ENCODE results near the gene INTS12. TPM values are rescaled to one million over a fixed set of nuclear protein-coding genes. Genes with fewer than 3 reads are reported as not detected.
"Not testable (repeated sequence)": the region's sequence is repeated elsewhere in the genome, so short reads cannot be mapped to it uniquely, and the experiment has no call there.

The INTS12 gene
- total RNA-seq, 2 experiments from 2014 or later: 10.0 to 19.4 TPM

DNA sequence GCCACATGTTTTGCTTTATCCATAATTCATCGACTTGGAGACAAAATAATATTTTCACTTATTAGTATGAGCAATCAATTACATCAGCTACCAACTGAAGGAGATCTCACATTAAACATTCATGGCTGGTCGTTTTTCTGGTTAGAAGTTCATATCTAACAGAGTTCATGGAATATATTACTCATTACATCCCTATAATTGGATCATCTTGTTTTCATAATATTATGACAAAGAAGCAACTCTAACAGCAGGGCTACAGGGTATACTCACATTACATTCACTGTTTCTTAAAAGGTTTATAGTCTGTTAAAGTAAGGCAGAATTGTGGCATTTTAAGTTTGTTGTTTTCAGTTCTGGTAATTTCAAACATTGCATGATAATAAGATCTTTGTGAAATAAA lies 33.1 kb upstream of the INTS12 start:
- peaks cover 11% of the 10 kb centered on the region; the same call in 1 of the 2 replicates for H3K9me3 ChIP-seq (ENCODE audit: low read length)
- peaks cover 24% of the 10 kb centered on the region for H3K36me3 ChIP-seq (ENCODE audit: insufficient read depth, low read length)
- no TSS peak for BruUV-seq (replicated peaks)
- H4K20me1 ChIP-seq (ENCODE audit: insufficient read depth, low read length): no peaks in the 10 kb centered on the region
- H3K79me2 ChIP-seq (ENCODE audit: insufficient read depth, low read depth, low read length): no peaks in the 10 kb centered on the region
- ChIA-PET CTCF (ENCODE audit: unreplicated experiment) (no interaction called here), POLR2A (interaction anchor here (1.8 kb wide), 1 partner anchor 10 kb away, joined by 9 read pairs; no protein-coding TSS in a partner anchor)
- H3K9me2 ChIP-seq (ENCODE audit: insufficient read depth, low read length): no peaks in the 10 kb centered on the region
- H3K4me3 ChIP-seq (ENCODE audit: low read depth, low read length, poor library complexity, severe bottlenecking): no peak overlapping the region
- H3K27ac ChIP-seq (ENCODE audit: low read depth, low read length, poor library complexity, severe bottlenecking): no peak overlapping the region
- no peaks in the 10 kb centered on the region for H3K4me1 ChIP-seq (ENCODE audit: insufficient read depth, low read length, poor library complexity, severe bottlenecking)
- no peak for TF ChIP-seq EZH2phosphoT487 (IDR thresholded peaks at IDR 0.05; ENCODE audit: borderline replicate concordance, low read depth, low read length)
- TF ChIP-seq, protein P1, sequence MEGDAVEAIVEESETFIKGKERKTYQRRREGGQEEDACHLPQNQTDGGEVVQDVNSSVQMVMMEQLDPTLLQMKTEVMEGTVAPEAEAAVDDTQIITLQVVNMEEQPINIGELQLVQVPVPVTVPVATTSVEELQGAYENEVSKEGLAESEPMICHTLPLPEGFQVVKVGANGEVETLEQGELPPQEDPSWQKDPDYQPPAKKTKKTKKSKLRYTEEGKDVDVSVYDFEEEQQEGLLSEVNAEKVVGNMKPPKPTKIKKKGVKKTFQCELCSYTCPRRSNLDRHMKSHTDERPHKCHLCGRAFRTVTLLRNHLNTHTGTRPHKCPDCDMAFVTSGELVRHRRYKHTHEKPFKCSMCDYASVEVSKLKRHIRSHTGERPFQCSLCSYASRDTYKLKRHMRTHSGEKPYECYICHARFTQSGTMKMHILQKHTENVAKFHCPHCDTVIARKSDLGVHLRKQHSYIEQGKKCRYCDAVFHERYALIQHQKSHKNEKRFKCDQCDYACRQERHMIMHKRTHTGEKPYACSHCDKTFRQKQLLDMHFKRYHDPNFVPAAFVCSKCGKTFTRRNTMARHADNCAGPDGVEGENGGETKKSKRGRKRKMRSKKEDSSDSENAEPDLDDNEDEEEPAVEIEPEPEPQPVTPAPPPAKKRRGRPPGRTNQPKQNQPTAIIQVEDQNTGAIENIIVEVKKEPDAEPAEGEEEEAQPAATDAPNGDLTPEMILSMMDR (conservative IDR thresholded peaks at IDR 0.05; ENCODE audit: low read length): no peak
- no peak for DNase-seq (ENCODE audit: low spot score)
- intact Hi-C loops (cut with micrococcal nuclease; ENCODE audit: unreplicated experiment): no loop called here
- no peak overlapping the region for H2AFZ ChIP-seq (ENCODE audit: low read length)
- no peak overlapping the region for H3K4me2 ChIP-seq (ENCODE audit: low read length)

DNA sequence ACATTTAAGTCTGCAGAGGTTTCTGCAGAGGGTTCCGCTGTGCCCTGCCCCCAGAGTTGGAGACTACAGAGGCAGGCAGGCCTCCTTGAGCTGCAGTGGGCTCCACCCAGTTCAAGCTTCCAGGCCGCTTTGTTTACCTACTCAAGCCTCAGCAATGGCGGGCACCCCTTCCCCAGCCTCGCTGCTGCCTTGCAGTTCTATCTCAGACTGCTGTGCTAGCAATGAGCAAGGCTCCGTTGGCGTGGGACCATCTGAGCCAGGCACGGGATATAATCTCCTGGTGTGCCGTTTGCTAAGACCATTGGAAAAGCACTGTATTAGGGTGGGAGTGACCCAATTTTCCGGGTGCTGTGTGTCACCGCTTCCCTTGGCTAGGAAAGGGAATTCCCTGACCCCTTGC lies 26.7 kb upstream of the INTS12 start:
- H3K4me2 ChIP-seq (ENCODE audit: low read length); CTCF ChIA-PET (ENCODE audit: unreplicated experiment); H3K9me2 ChIP-seq (ENCODE audit: insufficient read depth, low read length); H3K4me3 ChIP-seq (ENCODE audit: low read depth, low read length, poor library complexity, severe bottlenecking); intact Hi-C loops (cut with micrococcal nuclease; ENCODE audit: unreplicated experiment); H2AFZ ChIP-seq (ENCODE audit: low read length); H4K20me1 ChIP-seq (ENCODE audit: insufficient read depth, low read length); H3K4me1 ChIP-seq (ENCODE audit: insufficient read depth, low read length, poor library complexity, severe bottlenecking); DNase-seq (ENCODE audit: low spot score); BruUV-seq (replicated peaks); H3K27ac ChIP-seq (ENCODE audit: low read depth, low read length, poor library complexity, severe bottlenecking); H3K79me2 ChIP-seq (ENCODE audit: insufficient read depth, low read depth, low read length): not testable (repeated sequence)
- POLR2A ChIA-PET: interaction anchor here (0.7 kb wide), 1 partner anchor 19 kb away, joined by 3 read pairs; no protein-coding TSS in a partner anchor
- Histone ChIP-seq H3K9me3 (ENCODE audit: low read length) (peaks cover 11% of the 10 kb centered on the region; the same call in 1 of the 2 replicates), H3K36me3 (ENCODE audit: insufficient read depth, low read length) (peaks cover 30% of the 10 kb centered on the region)

DNA sequence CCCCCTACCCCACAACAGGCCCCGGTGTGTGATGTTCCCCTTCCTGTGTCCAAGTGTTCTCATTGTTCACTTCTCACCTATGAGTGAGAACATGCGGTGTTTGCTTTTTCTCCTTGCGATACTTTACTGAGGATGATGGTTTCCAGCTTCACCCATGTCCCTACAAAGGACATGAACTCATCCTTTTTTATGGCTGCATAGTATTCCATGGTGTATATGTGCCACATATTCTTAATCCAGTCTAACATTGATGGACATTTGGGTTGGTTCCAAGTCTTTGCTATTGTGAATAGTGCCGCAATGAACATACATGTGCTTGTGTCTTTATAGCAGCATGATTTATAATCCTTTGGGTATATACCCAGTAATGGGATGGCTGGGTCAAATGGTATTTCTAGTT lies 21.4 kb upstream of the INTS12 start:
- BruUV-seq (replicated peaks); H3K4me1 ChIP-seq (ENCODE audit: insufficient read depth, low read length, poor library complexity, severe bottlenecking); H4K20me1 ChIP-seq (ENCODE audit: insufficient read depth, low read length); H3K9me3 ChIP-seq (ENCODE audit: low read length); H3K27ac ChIP-seq (ENCODE audit: low read depth, low read length, poor library complexity, severe bottlenecking); POLR2A ChIA-PET; CTCF ChIA-PET (ENCODE audit: unreplicated experiment); H3K9me2 ChIP-seq (ENCODE audit: insufficient read depth, low read length); H2AFZ ChIP-seq (ENCODE audit: low read length); H3K79me2 ChIP-seq (ENCODE audit: insufficient read depth, low read depth, low read length); DNase-seq (ENCODE audit: low spot score); intact Hi-C loops (cut with micrococcal nuclease; ENCODE audit: unreplicated experiment); H3K4me3 ChIP-seq (ENCODE audit: low read depth, low read length, poor library complexity, severe bottlenecking); H3K4me2 ChIP-seq (ENCODE audit: low read length): not testable (repeated sequence)
- H3K36me3 ChIP-seq (ENCODE audit: insufficient read depth, low read length): peaks cover 33% of the 10 kb centered on the region

DNA sequence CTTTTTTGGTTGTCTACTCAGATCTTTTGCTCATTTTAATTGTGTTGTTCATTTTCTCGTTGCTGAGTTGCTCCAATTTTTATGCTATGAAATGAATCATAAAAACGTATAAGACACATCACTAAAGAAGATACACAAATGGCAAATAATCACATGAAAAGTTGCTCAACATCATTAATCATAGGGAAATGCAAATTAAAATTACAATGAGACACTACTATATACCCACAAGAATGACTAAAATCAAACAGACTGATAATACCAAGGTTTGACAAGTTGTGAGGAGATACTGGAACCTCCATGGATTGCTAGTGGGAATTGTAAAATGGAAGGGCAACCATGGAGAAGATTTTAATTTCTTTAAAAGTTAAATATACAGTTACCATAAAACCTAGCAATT lies 17.1 kb upstream of the INTS12 start:
- BruUV-seq (replicated peaks): no TSS peak
- POLR2A ChIA-PET: no interaction called here
- H3K9me3 ChIP-seq (ENCODE audit: low read length): no peaks in the 10 kb centered on the region; the same call in 1 of the 2 replicates
- no peak for DNase-seq (ENCODE audit: low spot score)
- H3K79me2 ChIP-seq (ENCODE audit: insufficient read depth, low read depth, low read length): peaks cover 3% of the 10 kb centered on the region; the same call in 1 of the 2 replicates
- H4K20me1 ChIP-seq (ENCODE audit: insufficient read depth, low read length): no peaks in the 10 kb centered on the region
- H3K4me1 ChIP-seq (ENCODE audit: insufficient read depth, low read length, poor library complexity, severe bottlenecking): peaks cover 11% of the 10 kb centered on the region
- no peak overlapping the region for H3K4me2 ChIP-seq (ENCODE audit: low read length)
- no peak overlapping the region for H3K4me3 ChIP-seq (ENCODE audit: low read depth, low read length, poor library complexity, severe bottlenecking)
- intact Hi-C loops (cut with micrococcal nuclease; ENCODE audit: unreplicated experiment): no loop called here
- H3K36me3 ChIP-seq (ENCODE audit: insufficient read depth, low read length): peaks cover 62% of the 10 kb centered on the region
- no peak overlapping the region for H2AFZ ChIP-seq (ENCODE audit: low read length)
- H3K9me2 ChIP-seq (ENCODE audit: insufficient read depth, low read length): no peaks in the 10 kb centered on the region
- no peak overlapping the region for H3K27ac ChIP-seq (ENCODE audit: low read depth, low read length, poor library complexity, severe bottlenecking)
- CTCF ChIA-PET (ENCODE audit: unreplicated experiment): no interaction called here
- TF ChIP-seq, protein P1 (conservative IDR thresholded peaks at IDR 0.05; ENCODE audit: low read length): no peak
- no peak for TF ChIP-seq EZH2phosphoT487 (IDR thresholded peaks at IDR 0.05; ENCODE audit: borderline replicate concordance, low read depth, low read length)

Measured in OCI-LY7 (cell line).